ENCODE data around the gene PDE3B.

The PDE3B gene

DNA sequence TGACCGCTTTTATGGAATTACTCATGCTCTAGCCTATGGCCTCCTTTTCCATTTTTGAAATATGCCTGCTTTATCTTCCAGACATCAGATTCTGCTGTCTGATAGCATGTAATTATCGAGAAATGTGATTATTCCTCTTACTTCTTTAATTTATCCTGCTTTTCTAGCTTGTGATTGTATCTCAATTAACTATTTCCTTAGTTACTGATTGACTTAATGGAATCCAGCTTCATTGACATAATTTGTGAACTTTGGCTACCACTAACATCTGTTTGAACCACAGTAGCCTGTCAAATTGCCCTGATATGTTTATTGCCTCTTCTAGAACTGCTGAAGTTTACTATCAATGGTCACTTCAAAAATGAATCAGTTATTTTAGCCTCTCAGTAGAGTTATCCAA, 25.5 kb upstream of the PDE3B start:
- TF ChIP-seq SPI1 (IDR thresholded peaks at IDR 0.05; ENCODE audit: borderline replicate concordance, low read depth) (no peak), POLR2AphosphoS5 (IDR thresholded peaks at IDR 0.05; ENCODE audit: low read depth) (no peak), GABPA (IDR thresholded peaks at IDR 0.05; ENCODE audit: low read depth) (no peak)
- TF ChIP-seq, protein P1, sequence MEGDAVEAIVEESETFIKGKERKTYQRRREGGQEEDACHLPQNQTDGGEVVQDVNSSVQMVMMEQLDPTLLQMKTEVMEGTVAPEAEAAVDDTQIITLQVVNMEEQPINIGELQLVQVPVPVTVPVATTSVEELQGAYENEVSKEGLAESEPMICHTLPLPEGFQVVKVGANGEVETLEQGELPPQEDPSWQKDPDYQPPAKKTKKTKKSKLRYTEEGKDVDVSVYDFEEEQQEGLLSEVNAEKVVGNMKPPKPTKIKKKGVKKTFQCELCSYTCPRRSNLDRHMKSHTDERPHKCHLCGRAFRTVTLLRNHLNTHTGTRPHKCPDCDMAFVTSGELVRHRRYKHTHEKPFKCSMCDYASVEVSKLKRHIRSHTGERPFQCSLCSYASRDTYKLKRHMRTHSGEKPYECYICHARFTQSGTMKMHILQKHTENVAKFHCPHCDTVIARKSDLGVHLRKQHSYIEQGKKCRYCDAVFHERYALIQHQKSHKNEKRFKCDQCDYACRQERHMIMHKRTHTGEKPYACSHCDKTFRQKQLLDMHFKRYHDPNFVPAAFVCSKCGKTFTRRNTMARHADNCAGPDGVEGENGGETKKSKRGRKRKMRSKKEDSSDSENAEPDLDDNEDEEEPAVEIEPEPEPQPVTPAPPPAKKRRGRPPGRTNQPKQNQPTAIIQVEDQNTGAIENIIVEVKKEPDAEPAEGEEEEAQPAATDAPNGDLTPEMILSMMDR (IDR thresholded peaks at IDR 0.05; ENCODE audit: insufficient read depth, low read length) = no peak
- TF ChIP-seq, protein P2, sequence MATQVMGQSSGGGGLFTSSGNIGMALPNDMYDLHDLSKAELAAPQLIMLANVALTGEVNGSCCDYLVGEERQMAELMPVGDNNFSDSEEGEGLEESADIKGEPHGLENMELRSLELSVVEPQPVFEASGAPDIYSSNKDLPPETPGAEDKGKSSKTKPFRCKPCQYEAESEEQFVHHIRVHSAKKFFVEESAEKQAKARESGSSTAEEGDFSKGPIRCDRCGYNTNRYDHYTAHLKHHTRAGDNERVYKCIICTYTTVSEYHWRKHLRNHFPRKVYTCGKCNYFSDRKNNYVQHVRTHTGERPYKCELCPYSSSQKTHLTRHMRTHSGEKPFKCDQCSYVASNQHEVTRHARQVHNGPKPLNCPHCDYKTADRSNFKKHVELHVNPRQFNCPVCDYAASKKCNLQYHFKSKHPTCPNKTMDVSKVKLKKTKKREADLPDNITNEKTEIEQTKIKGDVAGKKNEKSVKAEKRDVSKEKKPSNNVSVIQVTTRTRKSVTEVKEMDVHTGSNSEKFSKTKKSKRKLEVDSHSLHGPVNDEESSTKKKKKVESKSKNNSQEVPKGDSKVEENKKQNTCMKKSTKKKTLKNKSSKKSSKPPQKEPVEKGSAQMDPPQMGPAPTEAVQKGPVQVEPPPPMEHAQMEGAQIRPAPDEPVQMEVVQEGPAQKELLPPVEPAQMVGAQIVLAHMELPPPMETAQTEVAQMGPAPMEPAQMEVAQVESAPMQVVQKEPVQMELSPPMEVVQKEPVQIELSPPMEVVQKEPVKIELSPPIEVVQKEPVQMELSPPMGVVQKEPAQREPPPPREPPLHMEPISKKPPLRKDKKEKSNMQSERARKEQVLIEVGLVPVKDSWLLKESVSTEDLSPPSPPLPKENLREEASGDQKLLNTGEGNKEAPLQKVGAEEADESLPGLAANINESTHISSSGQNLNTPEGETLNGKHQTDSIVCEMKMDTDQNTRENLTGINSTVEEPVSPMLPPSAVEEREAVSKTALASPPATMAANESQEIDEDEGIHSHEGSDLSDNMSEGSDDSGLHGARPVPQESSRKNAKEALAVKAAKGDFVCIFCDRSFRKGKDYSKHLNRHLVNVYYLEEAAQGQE (IDR thresholded peaks at IDR 0.05; ENCODE audit: insufficient replicate concordance, low read depth) = no peak
- Histone ChIP-seq H3K27me3 (ENCODE audit: insufficient read depth, poor library complexity, severe bottlenecking) (no peaks in the 10 kb centered on the region), H3K27ac (replicated peaks) (no peak overlapping the region), H3K4me3 (replicated peaks; ENCODE audit: insufficient read depth, low read length) (no peak overlapping the region)
- DNase-seq (ENCODE audit: low read depth in 1 of 2, low spot score in 1 of 2) = no peak

DNA sequence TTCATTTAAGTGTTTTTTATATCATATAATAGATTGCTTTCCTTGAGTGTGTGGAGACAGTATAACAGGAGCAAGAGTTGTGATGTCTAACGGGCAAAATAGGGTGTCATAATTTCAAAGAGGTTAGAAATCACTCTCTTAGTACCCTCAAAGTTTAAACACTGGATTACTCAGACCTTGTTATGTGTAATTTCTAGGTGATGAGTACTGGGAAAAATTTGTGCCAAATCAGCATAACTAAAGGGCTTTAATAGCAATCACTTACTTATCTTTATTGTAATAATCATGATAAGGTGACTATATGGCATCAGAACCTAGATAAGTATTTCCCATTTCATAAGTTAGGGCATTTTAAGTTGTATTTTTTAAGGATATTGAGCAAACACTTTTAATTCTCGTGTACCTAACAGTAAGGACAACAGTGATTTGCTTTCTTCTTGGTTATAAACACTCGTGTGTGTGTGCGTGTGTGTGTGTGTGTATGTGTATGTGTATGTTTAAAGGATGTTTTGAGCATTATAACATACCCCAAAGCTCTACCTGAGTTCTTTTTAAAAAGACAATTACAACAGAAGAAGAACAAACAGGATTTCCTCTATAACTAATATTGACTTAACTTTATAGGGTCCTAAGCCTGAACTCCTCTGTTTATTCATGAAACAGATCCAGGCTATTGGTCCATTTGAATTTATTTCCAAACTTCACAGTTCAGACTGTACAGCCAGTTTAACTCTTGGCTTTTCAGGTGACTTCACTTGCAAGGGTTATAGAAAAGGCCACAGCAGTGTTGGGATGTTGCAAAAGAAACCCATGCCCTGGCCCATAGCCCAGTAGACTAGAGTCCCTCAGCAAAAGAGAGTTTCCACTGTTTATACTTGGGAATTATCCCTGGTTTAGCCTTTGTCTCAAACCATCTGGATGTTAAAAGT, 23.7 kb upstream of the PDE3B start:
- no peak overlapping the region for H3K27ac ChIP-seq (replicated peaks)
- H3K27me3 ChIP-seq (ENCODE audit: insufficient read depth, poor library complexity, severe bottlenecking) = no peaks in the 10 kb centered on the region
- TF ChIP-seq SPI1 (IDR thresholded peaks at IDR 0.05; ENCODE audit: borderline replicate concordance, low read depth) = no peak
- TF ChIP-seq GABPA (IDR thresholded peaks at IDR 0.05; ENCODE audit: low read depth) = no peak
- TF ChIP-seq, protein P1 (IDR thresholded peaks at IDR 0.05; ENCODE audit: insufficient read depth, low read length) = no peak
- TF ChIP-seq, protein P2 (IDR thresholded peaks at IDR 0.05; ENCODE audit: insufficient replicate concordance, low read depth) = no peak
- TF ChIP-seq POLR2AphosphoS5 (IDR thresholded peaks at IDR 0.05; ENCODE audit: low read depth) = no peak
- DNase-seq (ENCODE audit: low read depth in 1 of 2, low spot score in 1 of 2) = no peak
- H3K4me3 ChIP-seq (replicated peaks; ENCODE audit: insufficient read depth, low read length) = no peak overlapping the region

DNA sequence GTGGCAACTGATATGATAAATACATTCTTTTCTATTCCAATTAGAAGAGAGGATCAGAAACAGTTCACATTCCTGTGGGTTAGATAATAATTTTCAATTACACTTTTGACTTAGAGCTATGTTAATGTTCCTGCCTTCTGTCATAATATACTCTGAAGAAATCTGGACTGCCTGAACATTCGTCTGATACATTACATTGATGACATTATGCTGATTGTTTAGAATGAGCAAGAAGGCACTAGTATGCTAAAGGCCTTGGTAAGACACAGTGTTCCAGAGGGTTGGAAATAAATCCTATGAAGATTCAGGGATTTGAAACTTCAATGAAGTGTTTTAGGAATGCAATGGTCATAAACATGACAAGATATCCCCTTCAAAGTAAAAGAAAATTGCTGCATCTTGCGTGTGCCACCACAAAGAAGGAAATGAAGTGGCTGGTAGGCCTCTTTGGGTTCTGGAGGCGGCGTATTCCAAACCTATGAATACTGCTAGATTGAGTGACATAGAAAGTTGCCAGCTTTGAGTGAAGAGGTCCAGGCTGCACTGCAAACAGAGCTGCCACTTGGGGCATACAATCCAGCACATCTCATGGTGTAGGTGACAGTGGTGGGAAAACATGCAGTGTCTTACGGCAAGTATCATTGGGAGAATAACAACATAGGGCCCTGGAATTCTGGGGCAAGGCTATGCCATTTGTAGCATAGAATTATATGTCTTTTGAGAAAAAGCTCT, 21.2 kb upstream of the PDE3B start:
- H3K27ac ChIP-seq (replicated peaks) = no peak overlapping the region

More for the DNA sequence above, 21.2 kb upstream of the PDE3B start:
- no peaks in the 10 kb centered on the region for H3K27me3 ChIP-seq (ENCODE audit: insufficient read depth, poor library complexity, severe bottlenecking)
- H3K4me3 ChIP-seq (replicated peaks; ENCODE audit: insufficient read depth, low read length) = no peak overlapping the region
- DNase-seq (ENCODE audit: low read depth in 1 of 2, low spot score in 1 of 2) = no peak
- TF ChIP-seq GABPA (IDR thresholded peaks at IDR 0.05; ENCODE audit: low read depth) = no peak
- TF ChIP-seq, protein P1 (IDR thresholded peaks at IDR 0.05; ENCODE audit: insufficient read depth, low read length) = no peak
- TF ChIP-seq, protein P2 (IDR thresholded peaks at IDR 0.05; ENCODE audit: insufficient replicate concordance, low read depth) = no peak
- TF ChIP-seq POLR2AphosphoS5 (IDR thresholded peaks at IDR 0.05; ENCODE audit: low read depth) = no peak
- no peak for TF ChIP-seq SPI1 (IDR thresholded peaks at IDR 0.05; ENCODE audit: borderline replicate concordance, low read depth)

Data from HL-60 (cell line).